HL-60 (cell line): ENCODE measurements around the gene N4BP2L2.

Experiments
- GABPA ChIP-seq: IDR thresholded peaks from 2 replicates; pipeline ENCODE4 v1.6.1; 2012; ENCODE audit warnings: low read depth
- POLR2AphosphoS5 ChIP-seq: IDR thresholded peaks from 2 replicates; pipeline ENCODE4 v1.6.1; 2012; ENCODE audit warnings: low read depth
- SPI1 ChIP-seq: IDR thresholded peaks from 2 replicates; pipeline ENCODE4 v1.6.1; 2012; ENCODE audit warnings: low read depth, mild to moderate bottlenecking, borderline replicate concordance
- TF ChIP-seq, protein P1 (sequence below): IDR thresholded peaks from one replicate; pipeline ENCODE4 v1.5.1; 2011; ENCODE audit warnings: low read length, control low read depth, inconsistent platforms; ENCODE audit not compliant: insufficient read depth
- TF ChIP-seq, protein P2 (sequence below): IDR thresholded peaks from 2 replicates; pipeline ENCODE4 v1.6.1; 2012; ENCODE audit warnings: low read depth; ENCODE audit not compliant: insufficient replicate concordance

DNA sequence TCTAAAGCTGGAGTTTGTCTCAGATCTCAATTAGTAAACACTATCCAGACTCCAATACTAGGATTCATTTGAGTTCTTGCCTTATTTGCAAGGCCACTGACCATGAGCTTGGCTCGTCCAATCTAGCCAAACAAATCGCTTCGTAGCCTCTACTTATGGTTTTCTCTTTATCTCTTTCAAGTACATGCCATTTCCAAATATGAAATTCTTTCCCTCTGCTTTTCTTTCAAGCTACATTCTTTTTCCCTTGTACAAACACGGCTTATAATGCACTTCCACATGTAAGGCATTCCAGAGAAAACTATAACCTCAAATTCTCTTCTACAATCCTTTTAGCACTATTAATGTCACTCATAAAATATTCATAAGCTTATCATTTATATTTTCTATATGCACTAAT lies 99.7 kb downstream of the N4BP2L2 start:
- TF ChIP-seq POLR2AphosphoS5 (no peak), GABPA (no peak), SPI1 (no peak)
- TF ChIP-seq, protein P1, sequence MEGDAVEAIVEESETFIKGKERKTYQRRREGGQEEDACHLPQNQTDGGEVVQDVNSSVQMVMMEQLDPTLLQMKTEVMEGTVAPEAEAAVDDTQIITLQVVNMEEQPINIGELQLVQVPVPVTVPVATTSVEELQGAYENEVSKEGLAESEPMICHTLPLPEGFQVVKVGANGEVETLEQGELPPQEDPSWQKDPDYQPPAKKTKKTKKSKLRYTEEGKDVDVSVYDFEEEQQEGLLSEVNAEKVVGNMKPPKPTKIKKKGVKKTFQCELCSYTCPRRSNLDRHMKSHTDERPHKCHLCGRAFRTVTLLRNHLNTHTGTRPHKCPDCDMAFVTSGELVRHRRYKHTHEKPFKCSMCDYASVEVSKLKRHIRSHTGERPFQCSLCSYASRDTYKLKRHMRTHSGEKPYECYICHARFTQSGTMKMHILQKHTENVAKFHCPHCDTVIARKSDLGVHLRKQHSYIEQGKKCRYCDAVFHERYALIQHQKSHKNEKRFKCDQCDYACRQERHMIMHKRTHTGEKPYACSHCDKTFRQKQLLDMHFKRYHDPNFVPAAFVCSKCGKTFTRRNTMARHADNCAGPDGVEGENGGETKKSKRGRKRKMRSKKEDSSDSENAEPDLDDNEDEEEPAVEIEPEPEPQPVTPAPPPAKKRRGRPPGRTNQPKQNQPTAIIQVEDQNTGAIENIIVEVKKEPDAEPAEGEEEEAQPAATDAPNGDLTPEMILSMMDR, result no peak
- TF ChIP-seq, protein P2, sequence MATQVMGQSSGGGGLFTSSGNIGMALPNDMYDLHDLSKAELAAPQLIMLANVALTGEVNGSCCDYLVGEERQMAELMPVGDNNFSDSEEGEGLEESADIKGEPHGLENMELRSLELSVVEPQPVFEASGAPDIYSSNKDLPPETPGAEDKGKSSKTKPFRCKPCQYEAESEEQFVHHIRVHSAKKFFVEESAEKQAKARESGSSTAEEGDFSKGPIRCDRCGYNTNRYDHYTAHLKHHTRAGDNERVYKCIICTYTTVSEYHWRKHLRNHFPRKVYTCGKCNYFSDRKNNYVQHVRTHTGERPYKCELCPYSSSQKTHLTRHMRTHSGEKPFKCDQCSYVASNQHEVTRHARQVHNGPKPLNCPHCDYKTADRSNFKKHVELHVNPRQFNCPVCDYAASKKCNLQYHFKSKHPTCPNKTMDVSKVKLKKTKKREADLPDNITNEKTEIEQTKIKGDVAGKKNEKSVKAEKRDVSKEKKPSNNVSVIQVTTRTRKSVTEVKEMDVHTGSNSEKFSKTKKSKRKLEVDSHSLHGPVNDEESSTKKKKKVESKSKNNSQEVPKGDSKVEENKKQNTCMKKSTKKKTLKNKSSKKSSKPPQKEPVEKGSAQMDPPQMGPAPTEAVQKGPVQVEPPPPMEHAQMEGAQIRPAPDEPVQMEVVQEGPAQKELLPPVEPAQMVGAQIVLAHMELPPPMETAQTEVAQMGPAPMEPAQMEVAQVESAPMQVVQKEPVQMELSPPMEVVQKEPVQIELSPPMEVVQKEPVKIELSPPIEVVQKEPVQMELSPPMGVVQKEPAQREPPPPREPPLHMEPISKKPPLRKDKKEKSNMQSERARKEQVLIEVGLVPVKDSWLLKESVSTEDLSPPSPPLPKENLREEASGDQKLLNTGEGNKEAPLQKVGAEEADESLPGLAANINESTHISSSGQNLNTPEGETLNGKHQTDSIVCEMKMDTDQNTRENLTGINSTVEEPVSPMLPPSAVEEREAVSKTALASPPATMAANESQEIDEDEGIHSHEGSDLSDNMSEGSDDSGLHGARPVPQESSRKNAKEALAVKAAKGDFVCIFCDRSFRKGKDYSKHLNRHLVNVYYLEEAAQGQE, result no peak
